Fibroblast of villous mesenchyme (primary cell): ENCODE data around the gene AHCTF1. TPM values are rescaled to one million over a fixed set of nuclear protein-coding genes. Genes with fewer than 3 reads are reported as not detected.

Experiments used
- DNase-seq: peaks from one replicate; pipeline ENCODE4 v3.0.0-alpha.2; 2010; ENCODE audit warnings: low read depth
- H3K4me3 ChIP-seq: 2 replicates; pipeline ENCODE4 v1.5.1; 2011; ENCODE audit warnings: low read depth, mild to moderate bottlenecking, low read length
- CTCF ChIP-seq: IDR thresholded peaks from 2 replicates; pipeline ENCODE4 v1.5.1; 2012; ENCODE audit warnings: low read depth, mild to moderate bottlenecking, low read length; ENCODE audit not compliant: insufficient read depth
- total RNA-seq: library from RNA; depleted of rRNA; stranded (reverse); fragments of >200 nt; gene quantifications from 2 replicates; pipeline ENCODE4 v1.2.3, GENCODE V29; 2012

Gene AHCTF1
- total RNA-seq, 1 donor, result 46.6 TPM

GRCh38 chr1:246934765-246935164 is 3.0 kb upstream of the AHCTF1 start:
- no peak for TF ChIP-seq CTCF
- no peak for DNase-seq
- no peak overlapping the region for H3K4me3 ChIP-seq

- no peak for TF ChIP-seq CTCF
- no peak for DNase-seq
- no peak overlapping the region for H3K4me3 ChIP-seq
Measured at GRCh38 chr1:246933893-246934292, 2.1 kb upstream of the AHCTF1 start.

- H3K4me3 ChIP-seq, result peak overlapping the region; percentile 70
- no peak for DNase-seq
- TF ChIP-seq CTCF, result no peak
Measured at GRCh38 chr1:246932366-246932700, 585 bp upstream of the AHCTF1 start.

GRCh38 chr1:246930830-246931548 is 759 bp downstream of the AHCTF1 start:
- DNase-seq, result peak; percentile 66
- TF ChIP-seq CTCF, result no peak
- peak overlapping the region; percentile 70 for H3K4me3 ChIP-seq

- no peak for DNase-seq
- no peak for TF ChIP-seq CTCF
- no peak overlapping the region for H3K4me3 ChIP-seq
Measured at GRCh38 chr1:246925997-246926626, 5.6 kb downstream of the AHCTF1 start.

GRCh38 chr1:246923900-246924299 is 7.8 kb downstream of the AHCTF1 start:
- no peak overlapping the region for H3K4me3 ChIP-seq
- DNase-seq, result no peak
- TF ChIP-seq CTCF, result no peak
